HFF-Myc (cell line): ENCODE measurements around the gene CCDC144A.
"Not testable (repeated sequence)": the region's sequence is repeated elsewhere in the genome, so short reads cannot be mapped to it uniquely, and the experiment has no call there.

ENCODE experiments used
- DNase-seq: peaks from one replicate; pipeline ENCODE4 v3.0.0-alpha.2; 2011; ENCODE audit warnings: low read depth; ENCODE audit errors: extremely low read depth
- H3K4me3 ChIP-seq: replicated peaks from 2 replicates; pipeline ENCODE4 v1.5.1; 2011; ENCODE audit warnings: low read depth, mild to moderate bottlenecking, control low read depth, low read length
- CTCF ChIP-seq: IDR thresholded peaks from 2 replicates; pipeline ENCODE4 v1.5.1; 2012; ENCODE audit warnings: mild to moderate bottlenecking, low read depth, low read length, control low read depth; ENCODE audit errors: missing control alignments

Gene CCDC144A

DNA sequence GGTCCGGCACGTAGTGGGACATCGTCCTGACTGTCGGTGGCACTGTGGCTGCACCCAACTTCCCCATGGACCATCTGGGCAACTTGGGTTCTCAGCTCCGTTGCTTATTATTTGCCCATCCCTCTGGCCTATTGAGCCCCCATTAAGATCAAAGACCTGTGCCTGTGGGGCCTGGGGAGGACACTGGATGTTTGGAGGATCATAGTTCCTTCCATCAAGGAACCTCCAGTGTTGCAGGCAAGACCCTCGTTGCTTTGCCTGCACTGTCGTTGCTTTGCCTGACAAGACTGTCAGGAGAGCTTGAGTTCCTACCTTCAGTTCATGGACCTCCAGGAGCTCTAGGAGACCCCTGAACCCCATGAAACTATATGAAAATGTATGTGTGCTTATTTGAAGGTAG is 127.2 kb downstream of the CCDC144A start:
- DNase-seq: no peak
- no peak for TF ChIP-seq CTCF
- no peak overlapping the region for H3K4me3 ChIP-seq

DNA sequence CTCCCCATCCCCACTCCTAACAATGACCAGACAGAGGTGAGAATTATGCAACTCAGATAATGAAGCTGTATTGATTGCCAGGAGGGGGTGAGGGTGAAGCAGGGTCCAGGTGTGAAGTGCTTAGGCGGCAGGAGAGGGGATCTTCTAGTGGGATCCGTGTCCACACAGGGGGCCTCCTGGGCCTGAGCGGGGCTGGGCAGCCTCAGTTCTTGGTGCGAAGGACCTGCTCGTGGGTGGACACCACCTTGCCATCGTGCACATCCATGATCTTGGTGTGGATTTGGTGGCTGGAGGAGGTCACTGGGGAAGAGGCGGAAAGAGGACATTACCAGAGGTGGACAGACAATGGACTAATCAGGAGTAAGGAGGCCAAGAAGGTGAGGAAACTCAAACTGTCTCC is 127.9 kb downstream of the CCDC144A start:
- DNase-seq: not testable (repeated sequence)

DNA sequence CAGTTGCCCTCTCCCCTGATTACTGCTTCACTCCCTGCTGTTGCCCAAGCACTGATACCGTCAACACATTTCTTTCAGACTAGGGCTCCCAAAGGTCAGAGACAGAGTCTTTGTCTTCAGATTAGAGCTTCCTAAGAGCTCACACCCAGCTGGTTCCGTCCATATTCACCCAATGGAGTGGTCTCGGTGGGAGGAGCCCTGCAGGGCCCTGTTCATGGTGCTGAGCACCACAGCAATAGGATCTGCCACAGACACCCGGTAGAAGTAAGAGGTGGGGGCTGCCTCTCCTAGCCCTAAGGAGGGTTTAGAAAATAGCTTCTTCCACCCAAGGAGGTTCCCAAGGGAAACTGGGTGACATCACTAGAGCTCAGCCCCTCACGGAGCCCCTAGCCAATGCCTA is 128.3 kb downstream of the CCDC144A start:
- DNase-seq: no peak
- TF ChIP-seq CTCF: no peak
- H3K4me3 ChIP-seq: no peak overlapping the region

More for the DNA sequence above, 127.9 kb downstream of the CCDC144A start:
- not testable (repeated sequence) for H3K4me3 ChIP-seq

GRCh38 chr17:16818821-16819683 is 129.0 kb downstream of the CCDC144A start:
- no peak for DNase-seq
- H3K4me3 ChIP-seq: no peak overlapping the region
- TF ChIP-seq CTCF: no peak

GRCh38 chr17:16820161-16820877 is 130.3 kb downstream of the CCDC144A start:
- H3K4me3 ChIP-seq: no peak overlapping the region
- DNase-seq: no peak
- no peak for TF ChIP-seq CTCF

DNA sequence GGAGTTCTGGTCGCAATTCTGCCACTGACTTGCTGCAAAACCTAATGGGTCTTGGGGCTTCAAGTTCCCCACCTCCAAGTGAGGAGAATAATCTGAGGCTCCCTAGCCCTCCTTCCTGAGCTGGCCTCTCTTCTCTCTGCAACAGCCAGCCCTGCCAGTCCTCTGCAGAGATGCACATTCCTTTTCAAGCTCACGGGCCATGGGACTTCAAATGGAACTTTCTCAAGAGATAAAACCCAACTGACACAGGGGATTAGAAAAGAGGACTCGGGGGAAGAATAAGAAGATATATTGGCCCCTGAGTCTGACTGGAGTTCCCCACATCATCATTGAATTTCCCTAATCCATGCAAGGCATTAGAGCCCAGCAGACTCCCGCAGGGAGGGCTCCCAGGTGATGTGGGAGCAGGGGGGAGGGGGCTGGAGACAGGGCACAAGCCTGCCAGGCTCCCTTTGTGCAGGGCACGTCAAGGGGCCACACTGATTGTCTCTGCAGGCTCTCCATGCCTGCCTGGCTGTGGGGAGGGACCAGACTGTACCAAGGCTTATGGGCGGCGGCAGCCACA is 131.0 kb downstream of the CCDC144A start:
- DNase-seq: no peak
- no peak overlapping the region for H3K4me3 ChIP-seq
- no peak for TF ChIP-seq CTCF

DNA sequence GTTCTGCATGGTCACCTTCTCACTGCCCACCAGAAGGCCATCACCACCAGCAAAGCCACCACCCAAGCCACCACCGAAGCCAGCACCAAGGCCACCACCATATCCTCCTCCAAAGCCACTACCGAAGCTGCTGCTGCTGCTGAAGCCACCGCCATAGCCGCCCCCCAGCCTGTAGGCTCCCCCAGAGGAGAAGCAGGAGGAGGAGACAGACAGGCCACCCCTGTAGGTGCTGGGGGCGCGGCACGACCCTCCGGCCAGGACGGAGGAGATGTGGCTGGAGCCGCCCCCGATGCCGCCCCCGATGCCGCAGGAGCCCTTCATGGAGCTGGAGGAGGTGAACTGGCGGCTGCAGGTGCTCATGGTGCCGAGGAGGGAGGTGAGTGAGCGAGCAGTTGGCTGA is 132.1 kb downstream of the CCDC144A start:
- H3K4me3 ChIP-seq, DNase-seq: not testable (repeated sequence)

DNA sequence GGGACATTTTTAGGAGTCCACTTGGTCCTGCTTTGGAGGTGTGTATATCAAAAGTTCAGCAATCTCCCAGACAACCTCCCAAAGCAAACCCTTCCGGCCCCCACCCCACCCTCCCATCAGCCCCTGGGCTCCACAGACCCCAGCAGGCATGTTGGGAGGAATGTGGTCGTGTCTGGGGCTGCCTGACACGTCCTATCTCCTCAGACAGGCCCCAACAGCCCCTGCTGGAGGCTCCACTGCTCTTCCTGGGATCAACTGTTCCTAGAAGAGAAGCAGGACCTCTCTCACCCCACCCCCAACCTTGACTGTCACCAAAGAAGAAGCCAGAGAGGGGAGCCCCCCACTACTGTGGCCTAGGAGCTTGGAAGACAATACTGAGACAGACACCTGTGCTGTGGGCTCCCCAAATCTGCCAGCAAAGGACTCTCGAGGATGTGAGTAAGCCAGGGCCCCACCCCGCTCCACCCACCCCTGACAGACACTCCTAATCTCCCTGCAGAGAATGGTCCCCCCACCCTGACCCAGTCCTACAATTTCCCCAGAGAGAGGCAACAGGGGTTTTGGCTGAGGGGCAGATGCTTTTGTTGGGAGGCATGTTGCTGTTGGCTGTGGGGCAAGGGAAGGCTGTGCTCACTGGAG is 133.8 kb downstream of the CCDC144A start:
- not testable (repeated sequence) for DNase-seq, H3K4me3 ChIP-seq
